Neural crest cell (in vitro differentiated cells): ENCODE results near the gene RNF32. TPM values are rescaled to one million over a fixed set of nuclear protein-coding genes. Genes with fewer than 3 reads are reported as not detected.

ENCODE experiments used
- DNase-seq: peaks from one replicate; pipeline ENCODE4 v3.0.0; 2021; ENCODE audit warnings: low read depth, mixed read lengths, low spot score
- H3K27ac Mint-ChIP-seq: one replicate; pipeline ENCODE4 v1.8.0; 2021; ENCODE audit warnings: mild to moderate bottlenecking, mixed read lengths; ENCODE audit not compliant: unreplicated experiment
- H3K27me3 Mint-ChIP-seq: 2 replicates; pipeline ENCODE4 v1.8.0; 2021; ENCODE audit warnings: low read depth, mild to moderate bottlenecking, mixed read lengths
- H3K36me3 Mint-ChIP-seq: 2 replicates; pipeline ENCODE4 v1.8.0; 2021; ENCODE audit warnings: low read depth, mild to moderate bottlenecking, mixed read lengths
- H3K4me1 Mint-ChIP-seq: 2 replicates; pipeline ENCODE4 v1.8.0; 2021; ENCODE audit warnings: mixed read lengths
- H3K4me3 Mint-ChIP-seq: one replicate; pipeline ENCODE4 v1.8.0; 2021; ENCODE audit warnings: mild to moderate bottlenecking, mixed read lengths
- H3K9me3 Mint-ChIP-seq: 2 replicates; pipeline ENCODE4 v1.8.0; 2021; ENCODE audit warnings: mixed read lengths
- total RNA-seq: library from RNA; stranded (reverse); gene quantifications from 2 replicates; pipeline ENCODE4 v1.2.1, GENCODE V29; 2021
- TF ChIP-seq, protein P1 (sequence below): fragments of 200-600 bp; sonication (generic); conservative IDR thresholded peaks from 2 replicates; pipeline ENCODE4 v1.5.0; 2021; ENCODE audit warnings: antibody characterized with exemption, mild to moderate bottlenecking

RNF32 gene
- total RNA-seq, 1 donor from 2014 or later = 1.4 TPM

DNA sequence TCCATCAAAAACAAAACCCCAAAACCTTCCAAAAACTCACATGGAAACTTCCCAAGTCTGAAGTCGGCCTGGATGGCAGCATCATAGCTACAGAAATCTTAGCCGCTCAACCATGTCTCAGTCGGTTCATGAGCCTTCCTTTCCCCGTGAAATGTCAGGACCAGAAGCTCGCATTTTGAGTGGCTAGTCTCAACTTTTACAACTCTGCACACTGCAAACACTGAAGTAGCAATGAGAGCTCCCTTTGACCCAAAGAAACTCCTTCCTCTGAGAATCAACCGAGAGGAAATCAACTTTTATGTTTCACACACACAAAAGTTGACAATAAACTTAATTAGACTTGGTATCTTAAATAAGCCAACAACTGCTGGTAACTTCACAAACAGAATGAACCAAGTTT lies 37.6 kb upstream of the RNF32 start:
- Mint-ChIP-seq H3K27me3 (no peaks in the 10 kb centered on the region), H3K36me3 (no peaks in the 10 kb centered on the region), H3K4me1 (no peaks in the 10 kb centered on the region), H3K27ac (no peak overlapping the region), H3K4me3 (no peak overlapping the region), H3K9me3 (peaks cover 2% of the 10 kb centered on the region)
- no peak for DNase-seq
- TF ChIP-seq, protein P1, sequence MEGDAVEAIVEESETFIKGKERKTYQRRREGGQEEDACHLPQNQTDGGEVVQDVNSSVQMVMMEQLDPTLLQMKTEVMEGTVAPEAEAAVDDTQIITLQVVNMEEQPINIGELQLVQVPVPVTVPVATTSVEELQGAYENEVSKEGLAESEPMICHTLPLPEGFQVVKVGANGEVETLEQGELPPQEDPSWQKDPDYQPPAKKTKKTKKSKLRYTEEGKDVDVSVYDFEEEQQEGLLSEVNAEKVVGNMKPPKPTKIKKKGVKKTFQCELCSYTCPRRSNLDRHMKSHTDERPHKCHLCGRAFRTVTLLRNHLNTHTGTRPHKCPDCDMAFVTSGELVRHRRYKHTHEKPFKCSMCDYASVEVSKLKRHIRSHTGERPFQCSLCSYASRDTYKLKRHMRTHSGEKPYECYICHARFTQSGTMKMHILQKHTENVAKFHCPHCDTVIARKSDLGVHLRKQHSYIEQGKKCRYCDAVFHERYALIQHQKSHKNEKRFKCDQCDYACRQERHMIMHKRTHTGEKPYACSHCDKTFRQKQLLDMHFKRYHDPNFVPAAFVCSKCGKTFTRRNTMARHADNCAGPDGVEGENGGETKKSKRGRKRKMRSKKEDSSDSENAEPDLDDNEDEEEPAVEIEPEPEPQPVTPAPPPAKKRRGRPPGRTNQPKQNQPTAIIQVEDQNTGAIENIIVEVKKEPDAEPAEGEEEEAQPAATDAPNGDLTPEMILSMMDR = no peak

DNA sequence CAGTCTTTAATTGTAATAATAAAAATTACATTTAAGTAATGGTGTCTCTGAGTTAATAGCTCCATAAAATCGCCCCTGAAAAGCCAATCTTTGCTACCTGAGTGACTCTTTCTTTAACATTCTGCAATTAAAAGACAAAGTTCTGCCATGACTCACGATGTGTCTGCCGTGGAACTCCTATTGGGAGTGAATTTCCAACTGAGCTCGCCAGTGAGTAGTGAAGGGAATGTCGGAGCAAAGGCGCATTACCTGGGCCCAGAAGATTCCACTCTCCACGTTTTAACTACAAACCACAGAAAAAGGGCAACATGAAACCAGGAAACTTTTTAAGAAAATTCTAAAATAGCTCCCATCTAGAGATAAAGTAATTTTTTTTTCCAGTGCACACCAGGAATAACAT lies 36.9 kb upstream of the RNF32 start:
- no peak for DNase-seq
- H3K4me1 Mint-ChIP-seq = no peaks in the 10 kb centered on the region
- H3K9me3 Mint-ChIP-seq = no peaks in the 10 kb centered on the region
- H3K4me3 Mint-ChIP-seq = no peak overlapping the region
- no peaks in the 10 kb centered on the region for H3K36me3 Mint-ChIP-seq
- H3K27ac Mint-ChIP-seq = no peak overlapping the region
- TF ChIP-seq, protein P1 = no peak
- H3K27me3 Mint-ChIP-seq = no peaks in the 10 kb centered on the region

DNA sequence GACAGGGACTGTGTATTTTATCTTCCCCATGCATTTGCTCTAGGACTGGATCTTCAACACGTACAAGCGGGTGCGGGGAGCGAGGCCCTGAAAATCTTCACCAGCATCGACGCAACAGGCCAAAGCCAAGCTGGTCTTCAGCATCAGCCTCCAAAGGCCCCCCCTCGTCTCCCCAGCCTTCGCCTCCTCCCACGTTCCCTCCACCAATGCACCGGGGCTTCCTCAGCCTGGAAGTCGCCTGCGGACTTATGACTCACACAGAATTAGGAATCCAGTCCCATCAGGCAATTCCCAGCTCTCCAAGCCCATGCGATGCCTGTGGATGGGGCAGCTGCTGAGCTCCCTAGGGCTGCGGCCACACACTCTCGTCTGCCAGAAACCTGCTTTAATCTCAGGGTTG lies 36.3 kb upstream of the RNF32 start:
- no peak overlapping the region for H3K4me3 Mint-ChIP-seq
- DNase-seq = no peak
- H3K4me1 Mint-ChIP-seq = no peaks in the 10 kb centered on the region
- TF ChIP-seq, protein P1 = no peak
- no peak overlapping the region for H3K27ac Mint-ChIP-seq
- no peaks in the 10 kb centered on the region for H3K9me3 Mint-ChIP-seq
- no peaks in the 10 kb centered on the region for H3K27me3 Mint-ChIP-seq
- H3K36me3 Mint-ChIP-seq = no peaks in the 10 kb centered on the region

DNA sequence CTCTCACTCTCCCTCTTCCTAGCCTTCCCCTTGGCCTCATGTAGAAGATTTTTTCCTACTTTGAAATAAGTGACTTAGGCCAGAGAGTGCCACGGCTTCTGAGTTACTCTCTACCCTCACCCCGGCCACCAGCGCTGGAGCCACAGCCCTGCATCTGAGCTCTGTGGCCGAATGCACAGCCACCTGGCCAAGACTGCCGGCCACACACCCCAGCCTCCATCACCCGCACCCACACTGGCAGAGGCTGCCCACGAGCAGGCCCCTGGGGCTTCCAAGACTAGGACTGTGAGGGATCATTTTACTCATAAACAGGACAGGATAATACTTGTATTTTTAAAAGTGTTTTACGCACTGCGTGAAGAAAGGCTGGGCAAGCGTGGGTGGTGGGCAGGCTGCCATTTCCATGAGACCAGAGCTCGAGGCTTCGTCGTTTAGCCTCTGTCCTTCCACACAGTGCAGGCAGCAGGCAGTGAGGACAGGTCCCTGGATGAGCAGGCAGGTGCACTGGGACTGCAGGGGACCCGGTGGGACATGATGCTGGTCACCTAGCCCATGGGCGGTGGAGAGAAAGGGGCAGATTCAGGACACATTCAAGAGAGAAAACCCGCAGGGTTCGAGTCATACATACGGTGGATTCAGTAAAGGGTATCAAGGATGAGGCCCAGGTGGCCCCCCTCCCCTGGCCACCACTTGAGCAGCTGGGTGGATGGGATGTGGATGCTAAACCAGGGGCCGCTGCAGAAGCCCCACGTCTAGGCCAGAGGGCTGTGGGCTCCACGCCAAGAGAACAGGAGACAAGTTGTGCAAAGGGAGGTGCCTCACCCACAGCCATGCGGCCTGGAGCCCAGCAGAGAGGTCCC lies 35.5 kb upstream of the RNF32 start:
- Mint-ChIP-seq H3K36me3 (no peaks in the 10 kb centered on the region), H3K4me3 (no peak overlapping the region), H3K27ac (peak overlapping the region; percentile 82), H3K27me3 (no peaks in the 10 kb centered on the region), H3K4me1 (peaks cover under 1% of the 10 kb centered on the region), H3K9me3 (no peaks in the 10 kb centered on the region)
- TF ChIP-seq, protein P1 = no peak
- DNase-seq = no peak

DNA sequence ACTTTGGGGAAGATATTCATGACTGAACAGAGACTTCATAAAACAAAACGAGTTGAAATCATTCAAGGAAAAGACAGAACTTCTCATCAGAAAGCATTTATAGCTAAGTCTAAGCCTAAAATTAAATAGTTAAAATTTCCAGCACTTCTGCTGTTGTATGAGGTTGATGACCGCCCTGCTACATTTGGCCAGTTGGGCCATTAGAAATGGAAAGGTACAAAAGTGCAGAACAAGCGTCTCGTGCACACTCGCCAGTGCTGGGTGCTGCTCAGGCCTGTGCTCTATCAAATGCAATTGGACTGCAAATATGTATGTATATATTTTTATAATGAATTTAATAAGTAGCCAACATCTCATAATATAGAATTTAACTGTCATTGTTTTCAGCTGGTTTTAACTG lies 34.4 kb upstream of the RNF32 start:
- TF ChIP-seq, protein P1 = no peak
- no peak for DNase-seq
- peaks cover 6% of the 10 kb centered on the region for H3K4me1 Mint-ChIP-seq
- H3K4me3 Mint-ChIP-seq = no peak overlapping the region
- H3K9me3 Mint-ChIP-seq = no peaks in the 10 kb centered on the region
- no peaks in the 10 kb centered on the region for H3K36me3 Mint-ChIP-seq
- no peaks in the 10 kb centered on the region for H3K27me3 Mint-ChIP-seq
- H3K27ac Mint-ChIP-seq = no peak overlapping the region
